Measurements from ENCODE around the gene MRM1. TPM values are rescaled to one million over a fixed set of nuclear protein-coding genes. Genes with fewer than 3 reads are reported as not detected.
A peak's percentile ranks its signal among the peaks of the same experiment; 100 is the strongest.

Gene MRM1
- total and polyA plus RNA-seq, 9 of the 15 experiments (the other 6 are each of a cell fraction or from before 2014, with no cell fraction given) = 0.61 to 28.4 (median 21.5) TPM

- TF ChIP-seq ZNF518B (CRISPR knock-in tag; IDR thresholded peaks at IDR 0.05) = no peak
- no peak for TF ChIP-seq POLR2B (IDR thresholded peaks at IDR 0.05; ENCODE audit: low read depth, partially characterized antibody)
- TF ChIP-seq ZNF263 (CRISPR knock-in tag; IDR thresholded peaks at IDR 0.05; ENCODE audit: borderline replicate concordance) = no peak
- TF ChIP-seq SAFB2 (IDR thresholded peaks at IDR 0.05; ENCODE audit: borderline replicate concordance, low read depth, low read length, severe bottlenecking) = no peak
- no peak for TF ChIP-seq ZNF133 (CRISPR knock-in tag; IDR thresholded peaks at IDR 0.05)
- TF ChIP-seq XRCC3 (IDR thresholded peaks at IDR 0.05) = no peak
- TF ChIP-seq MAFK (IDR thresholded peaks at IDR 0.05; ENCODE audit: low read length) = peak; percentile 79
- TF ChIP-seq EP400 (IDR thresholded peaks at IDR 0.05) = no peak
- no peak for TF ChIP-seq MTA2 (IDR thresholded peaks at IDR 0.05; ENCODE audit: low read depth)
- TF ChIP-seq ZNF780A (CRISPR knock-in tag; IDR thresholded peaks at IDR 0.05) = no peak
- no peak for TF ChIP-seq RBM34 (IDR thresholded peaks at IDR 0.05; ENCODE audit: borderline replicate concordance, insufficient read depth, low read length)
- TF ChIP-seq ERF (CRISPR knock-in tag; IDR thresholded peaks at IDR 0.05) = no peak
- no peak for TF ChIP-seq CREBBP (IDR thresholded peaks at IDR 0.05; ENCODE audit: low read depth, low read length)
- TF ChIP-seq ILF3 (IDR thresholded peaks at IDR 0.05; ENCODE audit: borderline replicate concordance) = no peak
- TF ChIP-seq HDAC1 (IDR thresholded peaks at IDR 0.05) = no peak
- TF ChIP-seq ZNF551 (CRISPR knock-in tag; IDR thresholded peaks at IDR 0.05) = no peak
- no peak for TF ChIP-seq POLR3A (IDR thresholded peaks at IDR 0.05; ENCODE audit: borderline replicate concordance, extremely low read depth, insufficient read depth, insufficient read length)
- TF ChIP-seq THAP7 (CRISPR knock-in tag; IDR thresholded peaks at IDR 0.05) = no peak
- TF ChIP-seq ZNF766 (CRISPR knock-in tag; conservative IDR thresholded peaks at IDR 0.05) = peak; percentile 53; the same call in 1 of the 2 replicates
- TF ChIP-seq DEAF1 (CRISPR knock-in tag; IDR thresholded peaks at IDR 0.05) = no peak
- TF ChIP-seq WHSC1 (IDR thresholded peaks at IDR 0.05; ENCODE audit: low read length) = no peak
- TF ChIP-seq ELK3 (CRISPR knock-in tag; IDR thresholded peaks at IDR 0.05) = no peak
These were observed 10.1 kb downstream of the MRM1 start (continued) for GRCh38 chr17:36611345-36612072.
